Activated CD4-positive, CD25-positive, alpha-beta regulatory T cell treated with anti-CD3 and anti-CD28 coated beads, Interleukin-2, amount 50 U/mL, for 72 hours (primary cell): ENCODE data around the gene SLC44A1.

ENCODE experiments used
- DNase-seq: peaks from one replicate; pipeline ENCODE4 v3.0.0; 2021

SLC44A1 gene

GRCh38 chr9:105341434-105342146, 97.1 kb downstream of the SLC44A1 start:
- no peak for DNase-seq

- no peak for DNase-seq
Measured at GRCh38 chr9:105342147-105342505, 97.7 kb downstream of the SLC44A1 start.

GRCh38 chr9:105344283-105344682, 99.8 kb downstream of the SLC44A1 start:
- DNase-seq, result no peak

DNA sequence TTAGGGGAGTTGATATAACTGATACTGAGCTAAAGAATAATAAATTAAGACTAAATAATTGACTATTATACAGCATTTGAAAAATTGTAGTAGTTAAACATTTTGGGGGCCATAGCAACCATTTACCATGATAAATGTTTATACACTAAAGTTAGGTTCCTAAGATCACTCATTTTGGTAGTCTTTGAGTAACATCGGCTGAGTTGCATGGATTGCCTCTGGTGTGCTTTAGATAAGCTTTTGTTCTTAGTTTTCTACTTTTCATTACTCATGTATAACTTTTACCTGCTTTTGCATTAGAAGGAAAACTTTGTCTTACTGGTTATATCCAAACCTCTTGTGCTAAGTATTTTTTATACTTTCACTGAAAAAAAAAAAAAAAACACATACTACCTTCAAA, 101.2 kb downstream of the SLC44A1 start:
- no peak for DNase-seq

DNA sequence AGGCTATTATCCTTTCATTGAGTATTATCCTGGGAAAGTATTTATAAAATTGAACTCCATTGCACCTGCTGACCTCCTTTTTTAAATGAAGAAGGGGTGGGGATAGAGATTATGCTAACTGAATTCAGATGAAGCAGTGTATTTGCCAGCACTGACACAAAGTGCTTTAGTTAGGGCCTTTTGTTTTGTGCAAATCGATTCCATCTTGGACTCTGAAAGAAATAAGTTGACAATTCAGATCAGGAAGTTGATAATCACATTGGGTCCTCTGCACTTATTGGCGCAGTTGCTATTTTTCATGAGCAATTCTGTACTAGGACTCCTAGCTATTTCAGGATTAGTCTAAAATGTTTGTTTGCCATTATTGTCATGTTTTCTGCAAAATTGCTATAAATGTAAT, 101.8 kb downstream of the SLC44A1 start:
- DNase-seq, result no peak

GRCh38 chr9:105354448-105354847, 110.0 kb downstream of the SLC44A1 start:
- no peak for DNase-seq

- DNase-seq, result no peak
Measured at GRCh38 chr9:105355781-105356180, 111.3 kb downstream of the SLC44A1 start.

GRCh38 chr9:105357937-105358336, 113.5 kb downstream of the SLC44A1 start:
- no peak for DNase-seq

DNA sequence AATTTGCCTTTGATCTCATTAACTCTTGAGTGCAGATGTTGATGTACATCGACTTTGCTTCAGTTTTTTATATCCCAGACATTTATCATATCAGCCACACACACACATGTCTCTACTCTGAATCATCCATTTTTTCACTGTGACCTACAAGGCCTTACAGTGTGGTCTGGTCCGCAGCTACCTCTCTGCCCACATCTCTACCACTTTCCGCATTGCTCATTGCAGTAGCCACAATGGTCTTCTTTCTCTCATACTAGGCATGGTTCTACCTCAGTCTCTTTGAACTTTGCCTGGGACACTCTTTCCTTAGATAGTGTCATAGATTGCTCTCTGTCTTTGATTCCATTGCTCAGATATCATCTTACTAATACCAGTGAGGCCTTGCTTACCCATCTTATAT, 115.4 kb downstream of the SLC44A1 start:
- no peak for DNase-seq

DNA sequence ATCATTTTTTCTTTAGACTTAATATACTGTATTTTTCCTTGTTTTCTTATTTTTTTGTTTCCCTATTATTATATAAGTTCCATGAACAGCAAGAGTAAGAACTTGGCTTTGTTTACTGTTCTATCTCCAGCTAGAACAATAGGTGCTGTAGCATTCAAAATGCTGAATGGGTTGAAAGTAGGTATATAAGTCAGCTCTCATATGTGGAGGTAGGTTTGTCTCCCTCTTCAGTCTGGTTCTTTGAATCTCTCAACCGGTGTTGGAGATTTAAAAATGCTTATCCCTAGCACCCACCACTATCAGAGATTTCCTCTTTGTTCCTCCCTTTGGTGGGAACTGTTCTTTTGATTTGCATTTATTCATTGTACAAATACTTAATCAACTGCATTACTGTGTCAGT, 115.9 kb downstream of the SLC44A1 start:
- DNase-seq, result no peak

DNA sequence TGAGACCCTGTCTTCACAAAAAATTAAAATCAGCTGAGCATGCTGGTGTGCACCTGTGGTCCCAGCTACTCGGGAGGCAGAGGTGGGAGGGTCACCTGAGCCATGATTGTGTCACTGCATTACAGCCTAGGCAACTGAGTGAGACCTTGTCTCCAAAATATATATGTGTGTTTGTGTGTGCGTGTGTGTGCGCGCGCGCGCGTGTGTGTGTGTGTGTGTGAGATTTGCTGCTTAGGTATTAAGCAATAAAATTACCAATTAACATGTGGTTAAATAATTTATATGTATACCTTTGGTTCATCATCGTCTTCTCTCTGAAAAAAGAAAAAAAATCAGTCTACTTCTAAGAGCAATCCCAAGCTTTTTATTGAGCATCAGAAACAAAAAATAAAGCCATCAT, 117.4 kb downstream of the SLC44A1 start:
- DNase-seq, result no peak

DNA sequence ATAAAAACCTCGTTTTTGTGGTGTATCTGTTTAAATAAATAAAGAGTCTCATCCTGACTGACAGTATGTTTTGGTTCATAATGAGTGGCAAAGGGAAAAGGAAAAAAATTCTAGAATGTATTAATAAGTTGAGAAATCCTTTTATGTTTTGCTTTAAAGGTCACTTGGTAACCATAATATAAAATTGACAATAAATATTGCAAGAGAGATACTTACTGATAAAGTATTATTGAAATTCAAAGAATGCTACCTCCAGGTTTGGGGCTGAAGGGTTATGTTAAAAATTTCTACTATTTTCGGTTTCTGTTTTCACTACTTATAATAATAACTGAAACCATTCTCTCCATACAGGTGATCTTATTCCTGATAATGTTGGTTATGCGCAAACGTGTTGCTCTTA, 118.0 kb downstream of the SLC44A1 start:
- no peak for DNase-seq

GRCh38 chr9:105363837-105364236, 119.4 kb downstream of the SLC44A1 start:
- no peak for DNase-seq

- DNase-seq, result no peak
Measured at GRCh38 chr9:105369911-105370310, 125.5 kb downstream of the SLC44A1 start.

DNA sequence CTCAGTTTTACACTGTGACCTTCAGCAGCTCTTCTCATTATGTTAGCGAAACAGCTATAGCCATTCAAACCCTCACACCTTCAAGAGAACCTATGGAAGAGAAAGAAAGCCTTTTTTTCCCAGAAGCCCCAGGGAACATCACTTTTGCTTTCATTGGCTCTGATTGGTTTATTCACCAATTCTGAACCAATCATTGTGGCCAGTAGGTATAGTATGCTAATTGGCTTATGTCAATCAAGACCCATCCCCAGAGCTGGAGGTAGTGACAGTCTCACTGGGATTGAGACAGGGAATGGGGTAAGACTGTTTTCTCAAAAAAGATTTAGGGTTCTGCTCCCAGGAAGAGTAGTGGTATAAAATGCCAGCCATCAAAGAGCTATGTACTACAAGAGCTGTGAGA, 129.3 kb downstream of the SLC44A1 start:
- DNase-seq, result no peak

DNA sequence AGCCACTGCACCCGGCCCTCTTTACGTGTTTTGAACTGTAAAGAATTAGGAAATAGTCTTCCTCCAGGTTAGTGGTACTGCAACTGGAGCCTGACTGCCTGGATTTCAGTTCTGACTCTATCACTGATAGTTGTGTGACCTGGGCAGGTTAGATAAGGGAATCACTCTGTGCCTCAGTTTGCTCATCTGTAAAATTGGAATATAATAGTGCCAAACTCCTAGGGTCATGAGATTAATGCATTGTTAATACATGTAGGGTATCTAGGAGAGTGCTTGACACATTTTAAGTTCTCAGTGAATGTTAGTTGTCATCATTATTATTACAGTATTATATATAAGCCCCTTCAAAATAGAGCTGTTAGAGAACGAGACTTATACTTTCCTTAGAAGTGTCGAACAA, 130.9 kb downstream of the SLC44A1 start:
- DNase-seq, result no peak

DNA sequence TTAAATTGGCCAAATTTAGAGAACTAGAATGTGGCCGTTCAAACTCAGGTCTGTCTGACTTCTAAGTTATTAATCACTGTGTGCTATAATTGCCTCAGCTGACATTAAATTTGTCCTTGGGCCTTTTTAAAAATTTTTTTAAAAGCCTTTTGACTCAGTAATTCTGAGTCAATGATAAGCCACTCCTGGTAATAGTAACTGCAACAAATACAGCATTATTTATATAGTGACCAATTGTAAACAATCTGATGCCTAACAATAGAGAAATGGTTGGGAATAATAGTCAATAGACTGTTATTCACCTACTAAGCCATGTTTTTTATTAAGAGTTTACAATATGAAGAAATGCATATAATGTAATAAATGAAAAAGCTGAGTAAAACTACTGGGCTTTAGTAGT, 132.4 kb downstream of the SLC44A1 start:
- DNase-seq, result no peak

- DNase-seq, result no peak
Measured at GRCh38 chr9:105385381-105385985, 141.0 kb downstream of the SLC44A1 start.

DNA sequence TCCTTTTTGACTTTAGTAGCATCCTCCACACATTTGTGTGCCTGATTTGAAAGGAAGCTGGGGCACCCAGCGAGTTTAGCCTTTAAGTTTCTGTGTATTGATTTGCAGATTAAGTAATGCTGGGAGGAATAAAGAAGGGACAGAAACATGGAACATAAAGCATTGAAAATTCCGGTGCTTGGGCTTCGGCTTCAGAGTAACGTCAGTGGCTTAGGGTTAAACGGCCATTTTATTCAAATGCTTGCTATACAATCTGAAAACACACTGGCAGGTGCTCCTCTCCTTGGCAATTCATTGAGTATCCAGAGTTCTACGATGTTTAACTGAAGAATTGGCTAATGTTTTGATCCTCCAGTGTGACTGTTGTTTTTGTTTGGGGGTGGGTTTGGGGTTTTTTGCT, 145.3 kb downstream of the SLC44A1 start:
- DNase-seq, result no peak

- DNase-seq, result no peak
Measured at GRCh38 chr9:105390871-105391270, 146.4 kb downstream of the SLC44A1 start.

DNA sequence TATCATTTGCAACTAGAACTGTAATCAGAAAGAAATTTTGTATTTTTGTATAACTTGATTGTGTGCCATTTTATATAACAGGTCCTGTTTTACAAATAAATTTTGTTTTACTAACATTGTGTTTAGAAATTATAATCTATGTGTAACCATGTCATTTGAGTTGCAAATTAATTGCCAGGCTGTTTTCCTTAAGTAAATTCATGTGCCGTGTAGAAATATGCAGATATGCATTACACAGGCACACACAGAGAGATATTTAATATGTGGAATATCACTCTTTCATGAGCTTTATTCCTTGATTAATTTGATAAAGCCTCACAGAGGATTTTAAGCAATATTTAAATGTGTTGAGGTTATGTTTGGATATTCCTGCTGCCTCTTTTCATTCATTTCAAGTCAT, 146.8 kb downstream of the SLC44A1 start:
- DNase-seq, result no peak

DNA sequence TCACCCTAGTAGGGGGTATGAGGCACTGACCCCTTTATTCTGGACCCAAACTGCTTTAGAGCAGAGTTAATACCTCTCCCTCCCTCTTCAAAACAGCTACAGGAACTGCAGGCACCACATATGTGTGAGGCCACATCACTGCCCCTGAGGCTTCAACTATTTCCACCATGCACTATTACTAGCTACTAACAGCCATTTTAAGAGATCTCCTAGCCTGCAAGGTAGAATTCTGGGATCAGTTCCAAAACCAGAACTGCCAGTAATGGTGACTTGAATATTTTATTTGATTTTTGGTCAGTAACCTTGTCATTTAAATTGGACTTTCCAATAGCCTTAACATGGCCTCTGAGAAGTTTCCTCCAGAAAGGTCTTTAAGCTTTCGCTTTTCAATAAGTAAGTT, 148.1 kb downstream of the SLC44A1 start:
- no peak for DNase-seq

DNA sequence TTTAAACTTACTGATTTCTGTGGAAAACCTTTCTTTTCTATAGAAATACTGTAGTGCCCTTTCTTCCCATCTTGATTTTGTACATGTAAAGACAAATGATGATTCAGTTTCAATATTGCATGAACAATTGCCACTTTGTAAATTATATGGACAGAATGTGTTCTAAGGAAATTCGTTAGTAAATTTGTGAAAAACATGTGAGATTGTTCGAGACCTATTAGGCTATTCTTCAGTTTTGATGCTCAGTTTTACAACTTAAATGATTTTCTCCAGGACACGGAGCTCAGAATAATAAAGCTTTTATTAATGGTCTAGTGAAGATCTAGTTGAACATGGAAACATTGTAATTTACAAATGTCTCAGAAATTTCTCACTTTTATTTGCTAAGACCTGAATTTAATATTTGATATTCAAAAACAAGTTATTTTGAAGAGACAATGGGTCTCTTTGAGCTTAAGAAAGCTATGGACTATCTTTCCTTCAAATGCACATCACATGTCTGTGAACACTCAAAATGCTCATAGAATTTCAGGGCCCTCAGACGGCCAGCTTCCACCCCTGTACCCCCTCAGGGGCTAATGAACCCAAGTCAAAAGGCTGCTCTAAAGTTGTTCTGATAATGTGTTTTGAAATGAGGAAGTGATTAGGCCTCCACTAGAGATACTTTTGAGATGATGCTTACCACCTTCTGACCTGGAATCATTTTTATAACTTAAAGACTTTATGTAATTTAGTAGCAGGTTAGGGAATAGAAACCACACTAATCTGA, 149.3 kb downstream of the SLC44A1 start:
- no peak for DNase-seq

DNA sequence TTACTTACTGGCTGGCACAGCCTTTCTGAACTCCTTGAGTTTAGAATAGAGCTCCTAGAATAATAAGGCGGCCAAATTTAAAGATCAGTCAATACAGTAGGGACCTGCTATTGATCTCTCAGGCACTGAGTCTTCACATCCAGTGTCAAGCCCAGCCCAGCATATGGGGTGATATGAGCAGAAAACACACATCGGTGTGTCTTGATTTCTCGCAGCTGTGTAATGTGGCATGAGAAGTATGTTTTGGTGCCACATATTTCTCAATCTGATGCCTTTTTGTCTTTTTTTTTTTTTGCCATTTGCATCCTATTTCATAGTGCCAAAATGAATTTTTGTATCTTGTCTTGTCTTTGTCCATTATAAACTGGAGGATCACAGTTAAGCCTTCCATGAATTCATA, 152.0 kb downstream of the SLC44A1 start:
- no peak for DNase-seq
